Stromal cell of bone marrow (primary cell): ENCODE measurements around the gene CHRNA4.

Experiments
- DNase-seq: peaks from one replicate; pipeline ENCODE4 v3.0.0-alpha.2; 2012; ENCODE audit warnings: low read depth

CHRNA4 gene

GRCh38 chr20:63377951-63378381, 16.8 kb upstream of the CHRNA4 start:
- DNase-seq = no peak

GRCh38 chr20:63377256-63377941, 16.2 kb upstream of the CHRNA4 start:
- DNase-seq = no peak

- DNase-seq = no peak
Measured at GRCh38 chr20:63376283-63377250, 15.4 kb upstream of the CHRNA4 start.

- no peak for DNase-seq
Measured at GRCh38 chr20:63375438-63375837, 14.3 kb upstream of the CHRNA4 start.

- no peak for DNase-seq
Measured at GRCh38 chr20:63374504-63374903, 13.4 kb upstream of the CHRNA4 start.

- no peak for DNase-seq
Measured at GRCh38 chr20:63373996-63374395, 12.8 kb upstream of the CHRNA4 start.

- DNase-seq = no peak
Measured at GRCh38 chr20:63372971-63373885, 12.1 kb upstream of the CHRNA4 start.

- no peak for DNase-seq
Measured at GRCh38 chr20:63371291-63371865, 10.2 kb upstream of the CHRNA4 start.

GRCh38 chr20:63370618-63371187, 9.6 kb upstream of the CHRNA4 start:
- no peak for DNase-seq

GRCh38 chr20:63369724-63370617, 8.8 kb upstream of the CHRNA4 start:
- DNase-seq = no peak

GRCh38 chr20:63369024-63369530, 7.9 kb upstream of the CHRNA4 start:
- no peak for DNase-seq

GRCh38 chr20:63368151-63368550, 7.0 kb upstream of the CHRNA4 start:
- DNase-seq = no peak

- DNase-seq = no peak
Measured at GRCh38 chr20:63367446-63368055, 6.4 kb upstream of the CHRNA4 start.

GRCh38 chr20:63366390-63367365, 5.5 kb upstream of the CHRNA4 start:
- no peak for DNase-seq

GRCh38 chr20:63365601-63366389, 4.6 kb upstream of the CHRNA4 start:
- DNase-seq = no peak

- DNase-seq = no peak
Measured at GRCh38 chr20:63364801-63365585, 3.8 kb upstream of the CHRNA4 start.
